GM23338 (cell line): Measurements from ENCODE around the gene THADA. TPM values are rescaled to one million over a fixed set of nuclear protein-coding genes. Genes with fewer than 3 reads are reported as not detected.

Source experiments
- ATAC-seq: fragments of 200-7000 bp; cut with Tn5 transposase; 3 replicates; pipeline ENCODE4 v1.9.1; 2020
- DNase-seq: peaks from one replicate; pipeline ENCODE4 v3.0.0-alpha.2; 2015; ENCODE audit warnings: low spot score
- H2AFZ ChIP-seq: fragments of 200-600 bp; sonication (generic); 2 replicates; pipeline ENCODE4 v1.8.0; 2016; ENCODE audit warnings: antibody characterized with exemption, mild to moderate bottlenecking, moderate library complexity
- H3F3A ChIP-seq: fragments of 200-600 bp; sonication (generic); replicated peaks from 2 replicates; pipeline ENCODE4 v1.8.0; 2017; ENCODE audit warnings: antibody characterized with exemption, mixed run types, low read depth
- H3K27ac ChIP-seq: fragments of 200-600 bp; sonication (generic); 2 replicates; pipeline ENCODE4 v1.6.1; 2016; ENCODE audit warnings: low read depth
- H3K27me3 ChIP-seq: fragments of 200-600 bp; sonication (generic); 2 replicates; pipeline ENCODE4 v1.8.0; 2016; ENCODE audit warnings: mild to moderate bottlenecking, mixed run types, moderate library complexity; ENCODE audit not compliant: insufficient read depth
- H3K36me3 ChIP-seq: fragments of 200-600 bp; sonication (generic); 2 replicates; pipeline ENCODE4 v1.8.0; 2016; ENCODE audit warnings: mild to moderate bottlenecking; ENCODE audit not compliant: insufficient read depth
- H3K4me1 ChIP-seq: fragments of 200-600 bp; sonication (generic); 2 replicates; pipeline ENCODE4 v1.8.0; 2016; ENCODE audit warnings: mild to moderate bottlenecking, moderate library complexity; ENCODE audit not compliant: insufficient read depth
- H3K4me2 ChIP-seq: fragments of 200-600 bp; sonication (generic); 2 replicates; pipeline ENCODE4 v1.7.1; 2017; ENCODE audit warnings: mixed run types
- H3K4me3 ChIP-seq: fragments of 200-600 bp; sonication (generic); 2 replicates; pipeline ENCODE4 v1.6.1; 2016; ENCODE audit warnings: mixed run types
- H3K79me2 ChIP-seq: fragments of 200-600 bp; sonication (generic); replicated peaks from 2 replicates; pipeline ENCODE4 v1.8.0; 2017; ENCODE audit warnings: mild to moderate bottlenecking; ENCODE audit not compliant: insufficient read depth
- H3K9me2 ChIP-seq: fragments of 200-600 bp; sonication (generic); 2 replicates; pipeline ENCODE4 v1.8.0; 2017; ENCODE audit not compliant: insufficient read depth
- H4K20me1 ChIP-seq: fragments of 200-600 bp; sonication (generic); replicated peaks from 2 replicates; pipeline ENCODE4 v1.8.0; 2017; ENCODE audit warnings: mild to moderate bottlenecking; ENCODE audit not compliant: insufficient read depth
- H3K27ac Mint-ChIP-seq: 2 replicates; pipeline ENCODE4 v1.8.0; 2020; ENCODE audit warnings: inconsistent platforms, mild to moderate bottlenecking, moderate library complexity, mixed read lengths
- H3K27me3 Mint-ChIP-seq: 3 replicates; pipeline ENCODE4 v1.8.0; 2022; ENCODE audit warnings: low read depth, mild to moderate bottlenecking, moderate library complexity, mixed read lengths, inconsistent platforms; ENCODE audit not compliant: insufficient read depth, poor library complexity
- H3K36me3 Mint-ChIP-seq: 3 replicates; pipeline ENCODE4 v1.8.0; 2021; ENCODE audit warnings: low read depth, mild to moderate bottlenecking, inconsistent platforms, moderate library complexity, mixed read lengths
- H3K4me1 Mint-ChIP-seq: 3 replicates; pipeline ENCODE4 v1.8.0; 2020; ENCODE audit warnings: mild to moderate bottlenecking, inconsistent platforms, mixed read lengths
- H3K4me3 Mint-ChIP-seq: 3 replicates; pipeline ENCODE4 v1.8.0; 2021; ENCODE audit warnings: moderate library complexity, mild to moderate bottlenecking, inconsistent platforms, mixed read lengths
- H3K9me3 Mint-ChIP-seq: 3 replicates; pipeline ENCODE4 v1.8.0; 2020; ENCODE audit warnings: moderate library complexity, mild to moderate bottlenecking, inconsistent platforms, mixed read lengths
- CREB1 ChIP-seq: fragments of 250-450 bp; sonication (Bioruptor Pico); IDR thresholded peaks from 2 replicates; pipeline ENCODE4 v1.5.0; 2020; ENCODE audit warnings: low read depth, mild to moderate bottlenecking, moderate library complexity
- CTCF ChIP-seq, 2 experiments: fragments of 200-600 bp in 1 of 2; sonication (generic) in 1 of 2; conservative IDR thresholded peaks; 2 replicates each; pipeline versions ENCODE4 v1.5.1 to v1.6.1; 2016 to 2017; ENCODE audit warnings: antibody characterized with exemption in 2 of 2, low read depth in 2 of 2, mild to moderate bottlenecking in 2 of 2, moderate library complexity in 1 of 2
- ETS1 ChIP-seq: IDR thresholded peaks from 2 replicates; pipeline ENCODE4 v1.6.1; 2016; ENCODE audit warnings: antibody characterized with exemption
- EZH2 ChIP-seq: fragments of 200-600 bp; sonication (generic); IDR thresholded peaks from one replicate; pipeline ENCODE4 v1.8.0; 2017; ENCODE audit warnings: antibody characterized with exemption, mild to moderate bottlenecking, low read depth; ENCODE audit not compliant: unreplicated experiment
- EZH2phosphoT487 ChIP-seq: fragments of 200-600 bp; sonication (generic); IDR thresholded peaks from one replicate; pipeline ENCODE4 v1.8.1; 2018; ENCODE audit warnings: antibody characterized with exemption; ENCODE audit not compliant: unreplicated experiment
- JUNB ChIP-seq: IDR thresholded peaks from one replicate; pipeline ENCODE4 v1.6.1; 2016; ENCODE audit warnings: antibody characterized with exemption; ENCODE audit not compliant: unreplicated experiment
- NANOG ChIP-seq: IDR thresholded peaks from 2 replicates; pipeline ENCODE4 v1.6.1; 2016; ENCODE audit warnings: antibody characterized with exemption, borderline replicate concordance
- POLR2AphosphoS5 ChIP-seq: IDR thresholded peaks from 2 replicates; pipeline ENCODE4 v1.6.1; 2016; ENCODE audit warnings: antibody characterized with exemption, low read depth
- REST ChIP-seq: IDR thresholded peaks from one replicate; pipeline ENCODE4 v1.6.1; 2018; ENCODE audit warnings: antibody characterized with exemption; ENCODE audit not compliant: unreplicated experiment
- STAT1 ChIP-seq: IDR thresholded peaks from one replicate; pipeline ENCODE4 v1.6.1; 2016; ENCODE audit warnings: antibody characterized with exemption; ENCODE audit not compliant: unreplicated experiment
- ZNF114 ChIP-seq: fragments of 250-450 bp; sonication (Bioruptor Pico); IDR thresholded peaks from 2 replicates; pipeline ENCODE4 v1.5.0; 2020; ENCODE audit warnings: mild to moderate bottlenecking, moderate library complexity
- ZNF331 ChIP-seq: fragments of 250-450 bp; sonication (Bioruptor Pico); IDR thresholded peaks from 2 replicates; pipeline ENCODE4 v1.5.0; 2020; ENCODE audit warnings: low read depth, mild to moderate bottlenecking, moderate library complexity
- polyA plus RNA-seq: library from polyadenylated mRNA; unstranded; fragments of >200 nt; fragmentation: Nextera tagmentation; extraction: Ambion mirVana; gene quantifications from 2 replicates; pipeline ENCODE4 v1.2.1, GENCODE V29; 2016
- total RNA-seq: library from RNA; depleted of rRNA; stranded (reverse); fragments of >200 nt; shearing (Covaris generic); gene quantifications from 2 replicates; pipeline ENCODE4 v1.2.3, GENCODE V29; 2014

Gene THADA
- total and polyA plus RNA-seq, 2 experiments from 2014 or later: 17.0 to 30.7 TPM

GRCh38 chr2:43201497-43201896 lies 394.3 kb downstream of the THADA start (continued):
- TF ChIP-seq CTCF (conservative IDR thresholded peaks at IDR 0.05; ENCODE audit: low read depth in 2 of 2) (no peak), ZNF114 (CRISPR knock-in tag) (no peak), NANOG (no peak), ZNF331 (CRISPR knock-in tag) (no peak), EZH2 (no peak), JUNB (no peak), REST (no peak), POLR2AphosphoS5 (no peak)

GRCh38 chr2:43201016-43201415 lies 394.8 kb downstream of the THADA start:
- no peak overlapping the region for H3K27ac ChIP-seq
- no peaks in the 10 kb centered on the region for H3K9me2 ChIP-seq
- no peak overlapping the region for H3K4me3 ChIP-seq
- no peaks in the 10 kb centered on the region for H3F3A ChIP-seq
- Mint-ChIP-seq H3K4me3 (no peak overlapping the region), H3K27me3 (peaks cover 24% of the 10 kb centered on the region), H3K36me3 (no peaks in the 10 kb centered on the region; the same call in 2 of the 3 replicates), H3K4me1 (peaks cover 13% of the 10 kb centered on the region), H3K27ac (no peak overlapping the region), H3K9me3 (no peaks in the 10 kb centered on the region)
- ATAC-seq: no peak
- no peaks in the 10 kb centered on the region for H3K36me3 ChIP-seq
- no peaks in the 10 kb centered on the region for H3K27me3 ChIP-seq
- H3K4me1 ChIP-seq: no peaks in the 10 kb centered on the region
- H4K20me1 ChIP-seq: no peaks in the 10 kb centered on the region
- DNase-seq: no peak
- no peak overlapping the region for H3K4me2 ChIP-seq
- no peaks in the 10 kb centered on the region for H3K79me2 ChIP-seq
- no peak overlapping the region for H2AFZ ChIP-seq
- TF ChIP-seq CTCF (conservative IDR thresholded peaks at IDR 0.05; ENCODE audit: low read depth in 2 of 2) (no peak), ETS1 (no peak), ZNF114 (CRISPR knock-in tag) (no peak), EZH2 (no peak), EZH2phosphoT487 (no peak), CREB1 (CRISPR knock-in tag) (no peak), NANOG (no peak), STAT1 (no peak), POLR2AphosphoS5 (no peak)
